Stimulated activated CD8-positive, alpha-beta memory T cell treated with anti-CD3 and anti-CD28 coated beads, Interleukin-2, amount 100 ng/mL, for 48 hours (primary cell): ENCODE data around the gene PRDX3.

Experiments
- DNase-seq, 2 donors: peaks; one replicate each; pipeline ENCODE4 v3.0.0-alpha.2; 2020; ENCODE audit warnings: low read depth in 2 of 2

The PRDX3 gene

GRCh38 chr10:119178372-119179119 is at the start of gene PRDX3:
Gene PRDX3, minus strand, starts transcription at chr10:119178812. Its CDS starts 22 bp downstream, at chr10:119178790.
- peak; percentile 95 to 96 for DNase-seq

- no peak for DNase-seq
These were observed 49.2 kb upstream of the PRDX3 start for GRCh38 chr10:119227825-119228224.

DNA sequence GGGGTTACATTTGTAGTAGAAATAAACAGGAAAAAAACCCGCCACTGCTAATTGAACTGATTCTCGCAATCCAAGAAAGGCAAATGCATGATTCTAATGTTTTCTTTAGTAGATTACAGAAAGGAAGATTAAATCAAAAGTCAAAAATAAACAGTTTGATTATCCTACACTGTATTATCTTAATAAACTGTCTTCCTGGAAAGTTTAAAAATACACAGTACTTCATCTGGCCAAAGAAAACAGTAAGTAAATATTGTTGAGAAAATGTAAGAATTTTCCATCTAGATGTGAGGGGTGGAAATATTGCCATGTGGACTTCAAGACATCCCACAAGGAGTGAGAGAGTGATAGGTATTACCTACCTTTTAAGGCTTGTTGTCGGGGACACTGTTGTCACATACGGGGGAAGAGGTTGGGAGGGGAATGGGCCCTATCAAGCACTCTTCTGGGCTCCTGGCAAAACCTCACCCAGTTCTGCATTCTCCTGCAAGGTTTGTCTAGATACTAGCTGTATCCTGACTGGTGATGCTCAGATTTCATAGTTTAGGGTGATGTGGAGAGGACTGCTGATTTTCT is 46.6 kb upstream of the PRDX3 start:
- no peak for DNase-seq

DNA sequence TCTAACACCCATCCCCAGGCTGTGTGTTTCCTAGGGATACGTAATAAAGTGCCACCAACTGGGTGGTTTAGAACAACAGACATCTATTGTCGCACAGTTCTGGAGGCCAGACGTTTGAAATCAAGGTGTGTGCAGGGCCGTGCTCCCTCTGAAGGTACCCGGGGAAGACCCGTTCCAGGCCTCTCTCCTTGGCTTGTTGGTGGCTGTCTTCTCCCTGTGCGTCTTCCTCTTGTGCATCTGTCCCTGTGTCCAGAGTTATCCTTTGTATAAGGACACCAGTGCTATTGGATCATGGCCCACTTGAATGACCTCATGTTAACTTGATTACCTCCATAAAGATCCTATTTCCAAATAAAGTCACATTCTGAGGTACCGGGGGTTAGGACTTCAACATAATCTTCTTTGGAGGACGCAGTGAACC is 44.4 kb upstream of the PRDX3 start:
- DNase-seq: no peak

GRCh38 chr10:119222537-119222936 is 43.9 kb upstream of the PRDX3 start:
- no peak for DNase-seq

GRCh38 chr10:119221666-119222065 is 43.1 kb upstream of the PRDX3 start:
- DNase-seq: no peak

DNA sequence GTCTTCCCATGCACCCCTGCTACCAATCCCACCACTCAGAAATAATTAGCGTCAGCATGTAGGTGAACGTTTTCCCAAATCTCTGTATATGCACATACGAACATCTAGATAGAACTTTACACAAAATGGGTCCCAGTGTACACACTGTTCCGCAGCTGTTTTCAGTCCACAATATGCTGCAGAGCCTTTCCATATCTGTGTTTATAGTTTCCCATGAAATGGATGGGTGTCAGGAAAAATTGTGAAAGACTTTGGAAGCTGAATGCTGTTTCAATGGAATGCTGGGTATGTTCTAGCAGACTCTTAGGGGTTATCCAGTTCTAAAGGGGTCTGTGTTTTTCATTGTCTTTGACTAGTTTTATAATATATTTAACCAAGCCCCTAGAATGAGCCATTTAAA is 42.6 kb upstream of the PRDX3 start:
- DNase-seq: no peak

DNA sequence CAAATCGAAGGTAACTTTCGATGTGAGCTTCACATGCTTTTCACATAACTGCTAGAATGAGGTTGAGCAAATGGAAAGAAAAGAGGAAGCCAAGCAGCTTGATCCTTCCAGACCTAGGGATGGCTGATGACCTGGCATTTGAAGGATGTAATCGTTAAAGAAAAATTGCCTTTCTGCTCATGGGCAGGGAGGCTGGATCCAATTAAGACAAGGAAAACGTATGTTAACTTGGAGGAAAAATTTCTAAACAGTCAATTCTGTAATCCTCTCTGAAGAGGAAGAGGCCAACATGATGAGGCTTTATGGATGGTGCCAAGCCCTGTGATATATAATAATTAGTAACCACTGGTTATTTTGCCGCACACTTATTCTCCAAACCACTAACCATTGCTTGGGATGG is 41.3 kb upstream of the PRDX3 start:
- no peak for DNase-seq

GRCh38 chr10:119217991-119218490 is 39.4 kb upstream of the PRDX3 start:
- no peak for DNase-seq

- no peak for DNase-seq
These were observed 38.8 kb upstream of the PRDX3 start for GRCh38 chr10:119217401-119217800.

GRCh38 chr10:119216127-119216526 is 37.5 kb upstream of the PRDX3 start:
- DNase-seq: no peak

GRCh38 chr10:119215371-119215770 is 36.8 kb upstream of the PRDX3 start:
- no peak for DNase-seq

DNA sequence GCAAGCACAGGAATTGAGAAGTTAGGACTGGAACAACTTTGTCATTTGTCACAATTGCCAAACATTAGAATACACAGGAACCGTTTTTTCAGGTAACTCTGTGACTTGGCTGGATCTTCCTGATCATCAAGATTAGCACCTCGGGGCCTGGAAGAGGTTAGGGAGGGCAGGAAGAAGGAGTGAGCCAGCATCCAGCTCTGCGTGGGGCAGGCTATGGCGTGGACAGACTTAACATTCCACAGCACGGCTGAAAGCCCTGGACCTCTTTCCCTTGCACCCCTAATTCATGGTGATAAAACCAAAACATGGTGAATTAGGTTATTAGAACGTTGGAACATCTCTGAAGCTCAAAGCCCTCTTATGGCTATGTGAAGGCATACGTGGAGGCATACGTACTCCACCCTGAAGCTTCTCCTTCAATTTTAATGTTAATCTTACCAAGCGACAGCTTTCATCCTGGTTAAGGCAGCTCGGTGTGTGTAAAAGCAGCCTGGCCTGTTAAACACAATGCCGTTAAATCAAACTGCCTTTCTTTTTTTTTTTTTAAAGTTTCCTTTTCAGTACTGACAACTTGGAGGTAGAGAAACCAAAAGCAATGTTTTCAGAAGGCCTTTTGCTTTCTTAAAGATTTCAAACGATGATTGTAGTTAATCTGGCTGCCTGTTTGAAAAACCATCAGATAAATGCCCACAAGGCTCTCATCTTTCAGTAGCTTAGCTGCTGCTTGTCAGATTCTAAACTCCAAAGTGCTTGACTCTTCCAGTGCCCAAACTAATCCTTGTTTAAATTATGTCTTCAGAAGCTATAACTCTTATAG is 33.2 kb upstream of the PRDX3 start:
- no peak for DNase-seq

- DNase-seq: no peak
These were observed 32.6 kb upstream of the PRDX3 start for GRCh38 chr10:119211176-119211575.

GRCh38 chr10:119210633-119211032 is 32.0 kb upstream of the PRDX3 start:
- DNase-seq: no peak

DNA sequence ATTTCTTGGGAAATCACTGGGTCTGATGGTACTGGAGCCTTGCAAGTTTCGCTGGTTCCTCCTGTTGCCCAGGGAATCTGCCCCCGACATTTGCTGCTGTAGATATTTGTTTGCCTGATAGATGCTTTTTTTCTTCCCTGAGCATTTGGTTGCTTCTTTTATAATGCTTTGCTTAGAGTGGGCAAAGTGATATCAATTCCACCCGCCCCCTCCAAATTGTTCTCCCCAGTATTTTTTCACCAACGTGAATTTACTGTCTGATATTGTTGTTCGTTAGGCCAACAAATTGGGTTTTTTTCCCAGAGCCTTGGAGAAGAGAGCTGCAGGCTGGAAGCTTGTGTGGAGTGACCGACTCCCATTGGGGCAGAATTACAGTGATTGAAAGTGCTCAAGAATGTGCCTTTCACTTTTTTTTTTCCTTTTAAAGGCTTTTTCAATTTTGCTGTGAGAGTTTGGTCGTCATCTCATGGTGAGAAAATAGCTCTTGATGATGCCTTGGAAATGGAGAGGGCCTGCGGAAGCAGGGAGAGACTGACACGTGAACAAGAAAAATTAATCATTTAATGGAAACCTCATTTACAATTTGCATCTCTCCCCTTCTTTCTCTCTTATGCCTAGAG is 31.2 kb upstream of the PRDX3 start:
- DNase-seq: no peak

- DNase-seq: peak; percentile 37 to 40
These were observed 30.6 kb upstream of the PRDX3 start for GRCh38 chr10:119209035-119209735.

GRCh38 chr10:119208553-119208940 is 29.9 kb upstream of the PRDX3 start:
- no peak for DNase-seq

GRCh38 chr10:119207713-119208552 is 29.3 kb upstream of the PRDX3 start:
- peak; percentile 15 to 23 for DNase-seq

DNA sequence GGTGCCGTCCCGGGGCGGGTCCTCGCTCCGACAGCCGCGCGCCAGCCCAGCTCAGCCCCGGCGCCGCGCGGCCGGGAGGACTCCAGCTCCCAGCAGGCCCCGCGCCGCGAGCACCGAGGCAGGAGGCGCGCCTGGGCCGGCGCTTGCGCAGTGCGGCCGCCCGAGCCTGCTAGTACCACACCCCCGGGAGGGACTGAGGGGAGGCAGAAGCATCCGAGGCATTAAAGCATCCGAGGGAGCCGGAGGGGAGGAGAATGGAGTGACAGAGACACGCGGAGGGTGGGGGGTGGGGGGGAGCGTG is 28.7 kb upstream of the PRDX3 start, which contains the start of gene GRK5:
Gene GRK5 (plus strand): TSS at position 206 of the 301 bp plus-strand sequence. CDS start 347 bp downstream, outside the sequence.
- peak; percentile 87 to 95 for DNase-seq
